Mesenchymal stem cell (in vitro differentiated cells and primary cell): ENCODE data around the gene MSI2.

Source experiments
- DNase-seq: peaks from one replicate; pipeline ENCODE4 v3.0.0-alpha.2; 2013
- H2AFZ ChIP-seq: one replicate; pipeline ENCODE4 v1.6.1; 2013; ENCODE audit warnings: low read depth, mild to moderate bottlenecking, control low read depth, inconsistent platforms, low read length, moderate library complexity
- H2AK5ac ChIP-seq: 2 replicates; pipeline ENCODE4 v1.6.1; 2013; ENCODE audit warnings: low read length, moderate library complexity, mild to moderate bottlenecking, inconsistent platforms; ENCODE audit not compliant: severe bottlenecking
- H2BK120ac ChIP-seq: one replicate; pipeline ENCODE4 v1.6.1; 2013; ENCODE audit warnings: low read depth, mild to moderate bottlenecking, inconsistent platforms, low read length, moderate library complexity
- H2BK12ac ChIP-seq, 2 experiments: one replicate each; pipeline ENCODE4 v1.6.1; 2013; ENCODE audit warnings: inconsistent platforms in 2 of 2, low read length in 2 of 2, mild to moderate bottlenecking in 2 of 2, moderate library complexity in 2 of 2, control low read depth in 1 of 2
- H2BK15ac ChIP-seq: one replicate; pipeline ENCODE4 v1.6.1; 2013; ENCODE audit warnings: mild to moderate bottlenecking, low read depth, inconsistent platforms; ENCODE audit not compliant: poor library complexity, severe bottlenecking
- H2BK5ac ChIP-seq: 2 replicates; pipeline ENCODE4 v1.6.1; 2013; ENCODE audit warnings: low read depth, mild to moderate bottlenecking, low read length, control low read depth, inconsistent platforms; ENCODE audit not compliant: poor library complexity, severe bottlenecking
- H3K14ac ChIP-seq, 2 experiments: one replicate each; pipeline ENCODE4 v1.6.1; 2013; ENCODE audit warnings: inconsistent platforms in 2 of 2, low read length in 2 of 2, control low read depth in 1 of 2, mild to moderate bottlenecking in 1 of 2, moderate library complexity in 1 of 2
- H3K18ac ChIP-seq, 2 experiments: one replicate each; pipeline ENCODE4 v1.6.1; 2013; ENCODE audit warnings: inconsistent platforms in 2 of 2, low read length in 2 of 2, control low read depth in 1 of 2, low read depth in 1 of 2, mild to moderate bottlenecking in 1 of 2
- H3K23ac ChIP-seq, 2 experiments: one replicate each; pipeline ENCODE4 v1.6.1; 2013; ENCODE audit warnings: inconsistent platforms in 2 of 2, low read length in 2 of 2, mild to moderate bottlenecking in 2 of 2, moderate library complexity in 2 of 2, control low read depth in 1 of 2
- H3K27ac ChIP-seq: 2 replicates; pipeline ENCODE4 v1.5.1; 2013; ENCODE audit warnings: mild to moderate bottlenecking, moderate library complexity, low read length, control low read depth, inconsistent platforms; ENCODE audit not compliant: poor library complexity, severe bottlenecking
- H3K27me3 ChIP-seq, 2 experiments: 2 replicates each; pipeline versions ENCODE4 v1.6.1 to v1.7.0; 2013; ENCODE audit warnings: low read length in 2 of 2, mild to moderate bottlenecking in 2 of 2, moderate library complexity in 2 of 2, control low read depth in 1 of 2, inconsistent platforms in 1 of 2; ENCODE audit not compliant: control insufficient read depth in 1 of 2, insufficient read depth in 1 of 2
- H3K36me3 ChIP-seq, 2 experiments: 2 replicates each; pipeline versions ENCODE4 v1.6.1 to v1.7.0; 2013; ENCODE audit warnings: low read length in 2 of 2, control low read depth in 1 of 2, inconsistent platforms in 1 of 2, low read depth in 1 of 2, mild to moderate bottlenecking in 1 of 2; ENCODE audit not compliant: insufficient read depth in 2 of 2, control insufficient read depth in 1 of 2
- H3K4ac ChIP-seq, 2 experiments: one replicate each; pipeline ENCODE4 v1.6.1; 2013; ENCODE audit warnings: inconsistent platforms in 2 of 2, low read length in 2 of 2, mild to moderate bottlenecking in 2 of 2, moderate library complexity in 2 of 2, control low read depth in 1 of 2, low read depth in 1 of 2
- H3K4me1 ChIP-seq: 2 replicates; pipeline ENCODE4 v1.6.1; 2013; ENCODE audit warnings: low read depth, low read length, control low read depth; ENCODE audit not compliant: control insufficient read depth, insufficient read depth
- H3K4me2 ChIP-seq: 2 replicates; pipeline ENCODE4 v1.6.1; 2013; ENCODE audit warnings: low read length, mild to moderate bottlenecking, inconsistent platforms; ENCODE audit not compliant: poor library complexity, severe bottlenecking
- H3K4me3 ChIP-seq, 2 experiments: 2 replicates each; pipeline versions ENCODE4 v1.5.1 to v1.7.0; 2013; ENCODE audit warnings: low read length in 2 of 2, mild to moderate bottlenecking in 2 of 2, control low read depth in 1 of 2, low read depth in 1 of 2; ENCODE audit not compliant: insufficient read depth in 1 of 2
- H3K79me1 ChIP-seq: replicated peaks from 2 replicates; pipeline ENCODE4 v1.6.1; 2013; ENCODE audit warnings: mild to moderate bottlenecking, control low read depth, low read length, inconsistent platforms; ENCODE audit not compliant: poor library complexity, severe bottlenecking
- H3K9ac ChIP-seq: 2 replicates; pipeline ENCODE4 v1.7.0; 2013; ENCODE audit warnings: mild to moderate bottlenecking, low read length, moderate library complexity
- H3K9me3 ChIP-seq: 2 replicates; pipeline ENCODE4 v1.7.0; 2013; ENCODE audit warnings: mild to moderate bottlenecking, low read length; ENCODE audit not compliant: control insufficient read depth
- H4K8ac ChIP-seq: one replicate; pipeline ENCODE4 v1.6.1; 2013; ENCODE audit warnings: inconsistent platforms, mild to moderate bottlenecking, low read length, moderate library complexity
- H4K91ac ChIP-seq: one replicate; pipeline ENCODE4 v1.6.1; 2013; ENCODE audit warnings: mild to moderate bottlenecking, low read length, inconsistent platforms
- WGBS: methylation state at CpG from one replicate; pipeline ENCODE4 v1.1.7; 2013; ENCODE audit warnings: mixed read lengths; 5-methylcytosine and 5-hydroxymethylcytosine counted together

Gene MSI2

DNA sequence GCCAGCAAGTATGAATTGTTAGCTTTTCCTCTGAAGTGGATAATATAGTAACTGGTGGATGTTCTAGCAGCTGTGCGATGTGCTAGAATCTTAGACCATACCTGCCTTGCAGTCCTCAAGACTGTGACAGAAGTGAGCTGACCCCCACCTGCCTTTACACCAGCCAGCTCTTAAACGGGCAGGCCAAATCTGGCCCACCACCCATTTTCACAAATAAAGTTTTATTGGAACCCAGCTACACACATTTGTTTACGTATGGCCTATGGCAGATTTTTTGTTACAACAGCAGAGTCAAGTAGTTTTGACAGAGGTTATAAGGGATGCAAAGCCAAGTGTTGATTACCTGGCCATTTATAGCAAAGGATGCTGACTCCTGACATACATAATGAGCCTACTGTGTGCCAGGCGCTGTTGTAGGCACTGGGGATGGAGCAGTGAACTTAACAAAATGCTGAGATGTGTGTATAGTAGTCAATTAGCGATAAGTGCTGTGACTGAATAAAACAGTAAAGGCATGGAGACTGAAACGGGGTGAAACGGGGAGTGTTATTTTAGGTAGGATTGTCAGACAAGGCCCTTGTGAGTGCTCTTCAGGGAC, 79.0 kb downstream of the MSI2 start:
- peaks cover 0 to 7% of the 10 kb centered on the region in 2 experiments for H3K36me3 ChIP-seq
- no peak overlapping the region for H3K4me3 ChIP-seq
- no peak overlapping the region for H3K18ac ChIP-seq
- H2BK15ac ChIP-seq, result no peak overlapping the region
- H2AFZ ChIP-seq, result no peak overlapping the region
- no peak overlapping the region for H4K91ac ChIP-seq
- H3K4me2 ChIP-seq, result no peak overlapping the region
- peaks cover 4% of the 10 kb centered on the region for H3K4me1 ChIP-seq
- no peak overlapping the region for H3K27ac ChIP-seq
- no peak overlapping the region for H3K14ac ChIP-seq
- no peak for DNase-seq
- H3K9me3 ChIP-seq, result no peaks in the 10 kb centered on the region
- no peak overlapping the region for H3K23ac ChIP-seq
- H4K8ac ChIP-seq, result no peak overlapping the region
- H2BK12ac ChIP-seq, result no peak overlapping the region
- no peak overlapping the region for H3K9ac ChIP-seq
- H2AK5ac ChIP-seq, result no peak overlapping the region
- H3K27me3 ChIP-seq, result no peaks in the 10 kb centered on the region
- WGBS, result 98% methylated on average over 6 of the region's 7 CpGs
- peaks cover 44% of the 10 kb centered on the region for H3K79me1 ChIP-seq
- no peak overlapping the region for H2BK120ac ChIP-seq
- no peak overlapping the region for H2BK5ac ChIP-seq
- no peak overlapping the region for H3K4ac ChIP-seq

DNA sequence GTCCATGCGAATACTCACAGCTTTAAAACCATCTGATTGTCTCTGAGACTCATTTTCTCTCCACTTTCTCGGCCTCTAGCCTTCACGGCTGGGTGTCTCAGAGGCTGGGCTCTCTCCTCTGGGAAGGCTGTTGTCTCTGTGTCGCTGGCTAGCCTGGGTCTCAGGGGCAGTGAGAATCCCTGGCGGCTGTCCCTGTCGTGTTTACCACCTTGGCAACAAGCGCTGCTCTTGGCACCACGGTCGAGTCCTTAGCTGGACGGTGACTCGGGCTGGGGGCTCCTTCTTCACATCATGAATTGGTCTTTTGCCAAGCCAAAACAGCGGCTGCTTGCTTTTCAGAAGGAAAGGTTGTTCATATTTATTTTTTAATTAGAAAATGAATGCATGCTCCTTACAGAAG, 81.1 kb downstream of the MSI2 start:
- Histone ChIP-seq H3K23ac (no peak overlapping the region), H2AK5ac (no peak overlapping the region), H3K9ac (no peak overlapping the region), H3K79me1 (peaks cover 49% of the 10 kb centered on the region), H2BK12ac (no peak overlapping the region), H2BK5ac (no peak overlapping the region), H4K8ac (no peak overlapping the region), H2BK120ac (no peak overlapping the region), H3K4ac (no peak overlapping the region), H3K14ac (no peak overlapping the region), H4K91ac (no peak overlapping the region), H3K27ac (no peak overlapping the region), H2AFZ (no peak overlapping the region), H3K27me3 (no peaks in the 10 kb centered on the region), H3K4me1 (peaks cover 2% of the 10 kb centered on the region), H3K9me3 (no peaks in the 10 kb centered on the region), H3K4me2 (no peak overlapping the region), H3K4me3 (no peak overlapping the region), H3K18ac (no peak overlapping the region), H2BK15ac (no peak overlapping the region), H3K36me3 (peaks cover 0 to 16% of the 10 kb centered on the region in 2 experiments)
- 94% methylated on average over 12 of the region's 12 CpGs for WGBS
- DNase-seq, result no peak

DNA sequence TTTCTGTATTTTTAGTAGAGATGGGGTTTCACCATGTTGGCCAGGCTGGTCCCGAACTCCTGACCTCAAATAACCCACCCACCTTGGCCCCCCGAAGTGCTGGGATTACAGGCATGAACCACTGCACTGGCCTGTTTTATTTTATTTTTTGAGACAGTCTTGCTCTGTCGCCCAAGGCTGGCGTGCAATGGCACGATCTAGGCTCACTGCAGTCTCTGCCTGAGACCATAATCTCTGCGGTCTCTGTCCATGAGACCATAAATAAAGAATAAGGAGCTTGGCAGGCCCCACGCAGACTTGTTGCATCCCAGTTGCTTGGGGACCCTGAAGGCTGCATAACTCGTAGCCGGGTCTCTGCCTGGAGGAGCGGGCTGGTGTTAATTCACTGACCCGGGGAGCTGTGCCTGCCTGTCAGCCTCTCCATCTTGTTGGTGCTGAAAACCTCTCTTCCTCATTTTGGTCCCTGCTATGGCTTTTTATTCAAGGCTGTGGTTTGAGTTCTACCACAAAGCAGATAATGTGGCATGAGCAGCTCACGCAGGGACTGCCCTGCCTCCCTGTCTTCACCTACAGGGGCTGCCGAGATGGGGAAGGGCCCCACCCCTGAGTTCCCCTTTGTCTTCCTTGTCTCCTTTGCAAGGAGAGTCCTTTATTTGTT, 82.1 kb downstream of the MSI2 start:
- Histone ChIP-seq H3K18ac (no peak overlapping the region), H3K27me3 (no peaks in the 10 kb centered on the region), H2AK5ac (no peak overlapping the region), H4K91ac (no peak overlapping the region), H2BK120ac (no peak overlapping the region), H3K4me3 (no peak overlapping the region), H2BK12ac (no peak overlapping the region), H3K9ac (no peak overlapping the region), H2AFZ (no peak overlapping the region), H3K4ac (no peak overlapping the region), H3K4me2 (no peak overlapping the region), H3K9me3 (no peaks in the 10 kb centered on the region), H4K8ac (no peak overlapping the region), H3K36me3 (peaks cover 0 to 16% of the 10 kb centered on the region in 2 experiments), H3K4me1 (peaks cover 2% of the 10 kb centered on the region), H3K14ac (no peak overlapping the region), H3K23ac (no peak overlapping the region), H2BK5ac (no peak overlapping the region), H2BK15ac (no peak overlapping the region), H3K79me1 (peaks cover 49% of the 10 kb centered on the region), H3K27ac (no peak overlapping the region)
- WGBS, result 96% methylated on average over 13 of the region's 13 CpGs
- no peak for DNase-seq

DNA sequence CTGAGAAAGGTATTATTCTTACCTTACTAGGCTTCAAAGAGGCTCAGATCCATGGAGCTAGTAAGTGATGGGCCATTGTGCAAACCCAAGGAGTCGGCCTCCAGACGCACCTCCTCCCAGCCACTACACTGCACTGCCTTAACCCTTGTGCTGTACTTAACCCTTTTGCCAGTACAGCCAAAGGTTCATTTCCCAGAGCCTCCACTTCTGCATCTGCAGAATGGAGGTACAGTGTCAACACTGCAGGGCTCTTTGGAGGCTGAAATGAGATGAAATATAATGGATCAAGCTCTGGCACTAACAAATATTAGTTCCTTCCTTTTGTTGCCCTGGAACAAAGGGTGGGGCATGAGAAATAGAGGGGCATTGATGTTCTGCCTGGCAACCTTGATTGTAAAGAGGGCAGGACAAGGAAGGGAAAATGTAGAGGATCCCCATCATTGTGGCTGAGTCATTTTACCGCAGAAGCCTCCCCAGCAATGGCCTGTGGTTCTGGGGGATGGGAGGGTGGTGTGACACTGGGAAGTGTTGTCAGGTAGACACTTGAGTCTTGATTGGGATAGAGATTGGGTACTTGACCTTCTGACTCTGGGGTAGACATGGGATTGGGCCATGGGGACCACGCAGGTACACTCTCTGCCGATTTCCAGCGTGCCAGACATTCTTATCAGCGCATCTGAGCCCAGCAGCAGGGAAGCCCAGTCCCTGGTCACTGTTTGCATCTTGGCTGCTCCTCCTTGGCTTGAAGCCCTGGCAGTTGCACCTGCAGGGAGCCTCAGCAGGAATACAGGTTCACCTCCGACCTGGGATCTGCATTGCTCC, 84.0 kb downstream of the MSI2 start:
- Histone ChIP-seq H3K14ac (no peak overlapping the region), H3K4me1 (no peaks in the 10 kb centered on the region), H3K9ac (no peak overlapping the region), H2BK12ac (no peak overlapping the region), H3K4ac (no peak overlapping the region), H3K27ac (no peak overlapping the region), H3K23ac (no peak overlapping the region), H3K18ac (no peak overlapping the region), H2BK120ac (no peak overlapping the region), H4K91ac (no peak overlapping the region), H3K9me3 (no peaks in the 10 kb centered on the region), H2AFZ (no peak overlapping the region), H3K79me1 (peaks cover 44% of the 10 kb centered on the region), H3K4me3 (no peak overlapping the region), H2BK15ac (no peak overlapping the region), H3K4me2 (no peak overlapping the region), H2AK5ac (no peak overlapping the region), H4K8ac (peak overlapping the region; percentile 7), H3K27me3 (no peaks in the 10 kb centered on the region), H2BK5ac (no peak overlapping the region), H3K36me3 (peaks cover 0 to 16% of the 10 kb centered on the region in 2 experiments)
- no peak for DNase-seq
- WGBS, result 98% methylated on average over 8 of the region's 8 CpGs
